Right ventricle myocardium inferior (tissue), 1 donor: Measurements from ENCODE around the gene SLC29A3. TPM values are rescaled to one million over a fixed set of nuclear protein-coding genes. Genes with fewer than 3 reads are reported as not detected.
"Not testable (repeated sequence)": the region's sequence is repeated elsewhere in the genome, so short reads cannot be mapped to it uniquely, and the experiment has no call there.

ENCODE experiments used
- ATAC-seq: fragments of 200-7000 bp; cut with Tn5 transposase; one replicate; pipeline ENCODE4 v1.9.1; 2020; ENCODE audit warnings: mild to moderate bottlenecking, moderate library complexity
- DNase-seq: peaks from one replicate; pipeline ENCODE4 v3.0.0; 2021; ENCODE audit errors: missing footprints
- intact Hi-C: fragments of 100-400 bp; cut with DNase I; formaldehyde crosslinking; loops from one replicate; pipeline ENCODE4 v1.11.0; 2022
- long read RNA-seq: library from polyadenylated mRNA; unstranded; transcript quantifications from one replicate; pipeline ENCODE4 v2.0.0, GENCODE V29; 2021
- total RNA-seq: library from RNA; stranded (reverse); fragmentation: NEBNext Ultra II Directional; extraction: Animal tissue kit (Norgen Biotek cat#: 25700); gene quantifications from one replicate; pipeline ENCODE4 v1.2.1, GENCODE V29; 2021
- donor health status: DM: no; HTN: yes; CAD: no; lungs with severe emphysema.

The SLC29A3 gene
- total RNA-seq = 1.8 TPM
- long read RNA-seq, partial matches to known transcripts = 0 of 1 reads
- long read RNA-seq, other reads (novel, unspliced or antisense) = 0 of 1 reads

- DNase-seq (peak; percentile 91), ATAC-seq (peak; percentile 92)
- intact Hi-C loops = loop anchor here (2.0 to 5.0 kb wide), 5 partner anchors 58 to 388 kb away; no protein-coding TSS in a partner anchor
Measured at GRCh38 chr10:71319042-71319799, at the start of gene SLC29A3. Gene SLC29A3 (plus strand): TSS chr10:71319259. CDS start chr10:71319310, 51 bp downstream.

- ATAC-seq (peak; percentile 47), DNase-seq (peak; percentile 56)
- intact Hi-C loops = loop anchor here (1.0 to 10.0 kb wide), 2 partner anchors 57 to 265 kb away; partner anchors contain the start of gene UNC5B
Measured at GRCh38 chr10:71269301-71270288, 49.5 kb upstream of the SLC29A3 start.

- ATAC-seq (no peak), DNase-seq (peak; percentile 64)
- intact Hi-C loops = loop anchor here (1.0 kb wide), 1 partner anchor 58 kb away; the partner anchor contains the start of gene UNC5B
Measured at GRCh38 chr10:71270301-71271220, 48.5 kb upstream of the SLC29A3 start.

GRCh38 chr10:71271662-71272055, 47.4 kb upstream of the SLC29A3 start:
- intact Hi-C loops = no loop called here
- ATAC-seq = no peak
- peak; percentile 53 for DNase-seq

GRCh38 chr10:71272056-71272771, 46.8 kb upstream of the SLC29A3 start:
- no peak for ATAC-seq
- intact Hi-C loops = no loop called here
- peak; percentile 54 for DNase-seq

- intact Hi-C loops, ATAC-seq, DNase-seq: not testable (repeated sequence)
Measured at GRCh38 chr10:71272974-71273373, 46.1 kb upstream of the SLC29A3 start.

- DNase-seq (peak; percentile 23), ATAC-seq (no peak)
- intact Hi-C loops = no loop called here
Measured at GRCh38 chr10:71273506-71273905, 45.6 kb upstream of the SLC29A3 start.

GRCh38 chr10:71274901-71275796, 43.9 kb upstream of the SLC29A3 start:
- peak; percentile 56 for DNase-seq
- intact Hi-C loops = no loop called here
- ATAC-seq = no peak

- intact Hi-C loops = no loop called here
- ATAC-seq (no peak), DNase-seq (no peak)
Measured at GRCh38 chr10:71276873-71277272, 42.2 kb upstream of the SLC29A3 start.

- intact Hi-C loops = no loop called here
- no peak for ATAC-seq
- peak; percentile 37 for DNase-seq
Measured at GRCh38 chr10:71277914-71278665, 41.0 kb upstream of the SLC29A3 start.

- intact Hi-C loops = no loop called here
- ATAC-seq (no peak), DNase-seq (peak; percentile 33)
Measured at GRCh38 chr10:71278691-71279588, 40.1 kb upstream of the SLC29A3 start.

GRCh38 chr10:71279590-71280170, 39.4 kb upstream of the SLC29A3 start:
- intact Hi-C loops = no loop called here
- DNase-seq = peak; percentile 46
- ATAC-seq = no peak

GRCh38 chr10:71280216-71280615, 38.8 kb upstream of the SLC29A3 start:
- intact Hi-C loops = no loop called here
- no peak for ATAC-seq
- peak; percentile 25 for DNase-seq

- intact Hi-C loops = no loop called here
- no peak for ATAC-seq
Measured at GRCh38 chr10:71280825-71281224, 38.2 kb upstream of the SLC29A3 start.

More at GRCh38 chr10:71280825-71281224, 38.2 kb upstream of the SLC29A3 start:
- DNase-seq = no peak
